Nephron (organoid): Measurements from ENCODE around the gene NSUN2.
"Not testable (repeated sequence)": the region's sequence is repeated elsewhere in the genome, so short reads cannot be mapped to it uniquely, and the experiment has no call there.

ENCODE experiments used
- H3K27ac Mint-ChIP-seq, 3 experiments: 2 replicates each; pipeline ENCODE4 v1.8.0; 2020; ENCODE audit warnings: mixed read lengths in 3 of 3, mild to moderate bottlenecking in 2 of 3, moderate library complexity in 1 of 3
- H3K27me3 Mint-ChIP-seq: 2 replicates; pipeline ENCODE4 v1.8.0; 2021; ENCODE audit warnings: low read depth, mild to moderate bottlenecking, moderate library complexity, mixed read lengths
- H3K36me3 Mint-ChIP-seq: 2 replicates; pipeline ENCODE4 v1.8.0; 2020; ENCODE audit warnings: low read depth, mixed read lengths
- H3K4me1 Mint-ChIP-seq: 2 replicates; pipeline ENCODE4 v1.8.0; 2020; ENCODE audit warnings: mixed read lengths
- H3K4me3 Mint-ChIP-seq, 3 experiments: 2 replicates each; pipeline ENCODE4 v1.8.0; 2020; ENCODE audit warnings: mild to moderate bottlenecking in 3 of 3, mixed read lengths in 3 of 3, moderate library complexity in 2 of 3
- H3K9me3 Mint-ChIP-seq: 2 replicates; pipeline ENCODE4 v1.8.0; 2020; ENCODE audit warnings: mixed read lengths
- TF ChIP-seq, protein P1 (sequence below), 3 experiments: fragments of 200-600 bp; sonication (generic); IDR thresholded peaks; one replicate each; pipeline ENCODE4 v1.5.0; 2021; ENCODE audit warnings: antibody characterized with exemption in 3 of 3; ENCODE audit not compliant: unreplicated experiment in 3 of 3

The NSUN2 gene

DNA sequence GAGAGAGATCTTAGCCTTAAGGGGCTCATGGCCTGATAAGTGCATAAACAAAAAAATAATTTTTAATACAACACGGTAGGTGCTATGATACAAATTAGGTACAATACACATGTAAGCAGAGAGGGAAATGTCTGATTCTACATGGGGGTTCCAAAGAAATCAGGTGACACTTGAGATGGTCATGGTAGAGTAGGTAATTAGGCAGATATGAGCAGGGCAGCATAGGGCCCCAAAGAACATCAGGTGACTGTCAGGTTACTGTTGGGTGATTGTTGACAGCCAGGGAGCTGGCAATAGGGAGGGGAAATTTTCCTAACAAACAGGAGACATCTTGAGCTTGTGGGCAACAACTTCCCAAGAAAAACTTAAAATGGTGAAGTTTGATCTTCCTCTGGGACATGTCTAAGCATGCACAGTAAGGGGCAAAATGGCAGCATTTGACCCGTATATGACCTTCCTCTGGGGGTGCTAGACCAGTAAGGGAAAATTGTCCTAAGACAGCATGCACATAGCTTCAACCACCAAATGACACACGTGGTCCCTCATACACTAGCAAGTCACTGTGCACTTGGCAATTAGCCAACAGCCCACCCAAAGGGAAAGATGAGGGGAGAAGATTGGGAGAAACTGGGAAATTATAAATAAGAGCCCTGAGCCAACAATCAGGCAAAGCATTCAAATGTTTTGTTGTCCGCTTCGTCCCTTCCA is 43.1 kb upstream of the NSUN2 start:
- Mint-ChIP-seq H3K27me3 (no peaks in the 10 kb centered on the region), H3K9me3 (no peaks in the 10 kb centered on the region), H3K36me3 (peaks cover 18% of the 10 kb centered on the region), H3K27ac (no peak overlapping the region), H3K4me3 (no peak overlapping the region), H3K4me1 (no peaks in the 10 kb centered on the region)
- TF ChIP-seq, protein P1, sequence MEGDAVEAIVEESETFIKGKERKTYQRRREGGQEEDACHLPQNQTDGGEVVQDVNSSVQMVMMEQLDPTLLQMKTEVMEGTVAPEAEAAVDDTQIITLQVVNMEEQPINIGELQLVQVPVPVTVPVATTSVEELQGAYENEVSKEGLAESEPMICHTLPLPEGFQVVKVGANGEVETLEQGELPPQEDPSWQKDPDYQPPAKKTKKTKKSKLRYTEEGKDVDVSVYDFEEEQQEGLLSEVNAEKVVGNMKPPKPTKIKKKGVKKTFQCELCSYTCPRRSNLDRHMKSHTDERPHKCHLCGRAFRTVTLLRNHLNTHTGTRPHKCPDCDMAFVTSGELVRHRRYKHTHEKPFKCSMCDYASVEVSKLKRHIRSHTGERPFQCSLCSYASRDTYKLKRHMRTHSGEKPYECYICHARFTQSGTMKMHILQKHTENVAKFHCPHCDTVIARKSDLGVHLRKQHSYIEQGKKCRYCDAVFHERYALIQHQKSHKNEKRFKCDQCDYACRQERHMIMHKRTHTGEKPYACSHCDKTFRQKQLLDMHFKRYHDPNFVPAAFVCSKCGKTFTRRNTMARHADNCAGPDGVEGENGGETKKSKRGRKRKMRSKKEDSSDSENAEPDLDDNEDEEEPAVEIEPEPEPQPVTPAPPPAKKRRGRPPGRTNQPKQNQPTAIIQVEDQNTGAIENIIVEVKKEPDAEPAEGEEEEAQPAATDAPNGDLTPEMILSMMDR (IDR thresholded peaks at IDR 0.05; ENCODE audit: unreplicated experiment in 3 of 3): no peak

DNA sequence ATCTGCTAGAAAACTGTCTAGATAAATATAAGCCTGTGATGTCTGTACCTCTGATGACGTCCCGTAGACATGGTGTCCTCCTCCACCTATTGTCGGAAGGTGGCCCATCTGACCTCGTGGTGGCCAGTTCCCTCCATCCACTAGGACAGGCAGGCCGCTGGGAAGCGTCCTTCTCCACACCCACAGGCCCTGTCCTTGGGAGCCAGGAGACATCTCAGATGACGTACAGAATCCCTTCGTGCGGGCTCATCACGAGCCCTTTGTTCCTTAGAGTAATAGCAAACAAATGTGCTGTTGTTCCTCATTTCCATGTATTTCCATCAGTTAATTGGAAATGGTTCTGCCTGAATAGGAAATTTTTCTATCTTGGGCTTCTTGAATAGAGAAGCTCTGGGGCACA is 42.0 kb upstream of the NSUN2 start:
- H3K27ac Mint-ChIP-seq: no peak overlapping the region
- no peaks in the 10 kb centered on the region for H3K9me3 Mint-ChIP-seq
- peaks cover 27% of the 10 kb centered on the region for H3K36me3 Mint-ChIP-seq
- TF ChIP-seq, protein P1 (IDR thresholded peaks at IDR 0.05; ENCODE audit: unreplicated experiment in 3 of 3): no peak
- H3K4me1 Mint-ChIP-seq: no peaks in the 10 kb centered on the region
- no peaks in the 10 kb centered on the region for H3K27me3 Mint-ChIP-seq
- no peak overlapping the region for H3K4me3 Mint-ChIP-seq

DNA sequence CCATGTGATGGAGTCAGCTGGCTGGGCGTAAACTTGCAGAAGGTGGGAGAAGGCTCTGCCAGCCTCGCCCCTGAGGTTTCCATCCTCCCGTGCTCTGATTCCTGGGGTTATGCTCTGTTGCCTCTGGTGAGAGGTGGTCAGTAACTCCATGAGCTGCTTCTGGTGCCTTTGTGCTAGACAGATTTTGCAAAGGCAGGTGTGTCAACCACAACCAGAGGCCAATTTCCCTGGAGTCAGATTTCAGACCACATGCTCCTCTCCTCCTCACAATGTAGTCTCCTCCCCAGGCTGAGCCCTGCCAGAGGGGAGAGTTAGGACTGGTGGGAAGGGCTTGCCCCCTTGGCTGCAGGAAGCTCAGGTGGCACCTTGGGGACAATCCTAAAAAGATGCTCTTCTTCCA is 41.6 kb upstream of the NSUN2 start:
- Mint-ChIP-seq H3K27me3 (no peaks in the 10 kb centered on the region), H3K36me3 (peaks cover 27% of the 10 kb centered on the region), H3K4me1 (no peaks in the 10 kb centered on the region), H3K9me3 (no peaks in the 10 kb centered on the region), H3K4me3 (no peak overlapping the region), H3K27ac (no peak overlapping the region)
- TF ChIP-seq, protein P1 (IDR thresholded peaks at IDR 0.05; ENCODE audit: unreplicated experiment in 3 of 3): no peak

DNA sequence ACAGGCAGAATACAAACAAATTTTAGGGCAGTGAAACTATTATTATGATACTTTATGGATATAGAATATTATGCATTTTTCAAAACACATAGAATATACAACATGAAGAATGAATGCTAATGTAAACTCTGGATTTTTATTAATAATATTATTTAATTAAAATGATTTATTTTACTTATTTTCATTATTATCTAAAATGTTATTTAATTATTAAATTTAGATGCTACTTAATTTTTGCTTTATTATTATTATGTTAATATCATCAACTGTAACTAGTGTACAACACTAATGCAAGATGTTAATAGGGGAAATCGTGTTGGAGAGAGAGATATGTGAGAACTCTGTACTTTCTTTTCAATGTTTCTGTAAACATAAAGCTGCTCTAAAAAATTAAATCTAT is 41.1 kb upstream of the NSUN2 start:
- TF ChIP-seq, protein P1 (IDR thresholded peaks at IDR 0.05; ENCODE audit: unreplicated experiment in 3 of 3): no peak
- Mint-ChIP-seq H3K27ac (no peak overlapping the region), H3K4me3 (no peak overlapping the region), H3K27me3 (no peaks in the 10 kb centered on the region), H3K4me1 (no peaks in the 10 kb centered on the region), H3K36me3 (peaks cover 27% of the 10 kb centered on the region), H3K9me3 (no peaks in the 10 kb centered on the region)

DNA sequence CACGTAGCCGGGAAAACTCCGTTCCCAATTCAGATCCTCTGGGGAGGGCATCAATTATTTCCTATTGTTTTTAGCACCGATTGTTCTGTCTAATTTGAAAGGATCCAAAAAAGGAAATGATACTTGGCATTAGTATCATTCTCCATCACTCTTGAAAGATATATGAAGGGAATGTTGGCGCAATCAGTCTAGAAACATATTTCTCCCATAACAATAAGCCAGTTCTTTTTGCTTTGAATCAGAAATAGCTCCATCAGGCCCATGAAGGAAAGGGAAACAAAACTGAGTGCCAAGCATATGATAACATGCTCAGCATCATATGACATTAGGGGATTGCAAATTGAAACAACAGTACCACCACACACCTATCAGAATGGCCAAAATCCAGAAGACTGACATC is 40.2 kb upstream of the NSUN2 start:
- TF ChIP-seq, protein P1 (IDR thresholded peaks at IDR 0.05; ENCODE audit: unreplicated experiment in 3 of 3): no peak
- Mint-ChIP-seq H3K27ac (no peak overlapping the region), H3K36me3 (peaks cover 27% of the 10 kb centered on the region), H3K27me3 (no peaks in the 10 kb centered on the region), H3K4me3 (no peak overlapping the region), H3K4me1 (no peaks in the 10 kb centered on the region), H3K9me3 (no peaks in the 10 kb centered on the region)

DNA sequence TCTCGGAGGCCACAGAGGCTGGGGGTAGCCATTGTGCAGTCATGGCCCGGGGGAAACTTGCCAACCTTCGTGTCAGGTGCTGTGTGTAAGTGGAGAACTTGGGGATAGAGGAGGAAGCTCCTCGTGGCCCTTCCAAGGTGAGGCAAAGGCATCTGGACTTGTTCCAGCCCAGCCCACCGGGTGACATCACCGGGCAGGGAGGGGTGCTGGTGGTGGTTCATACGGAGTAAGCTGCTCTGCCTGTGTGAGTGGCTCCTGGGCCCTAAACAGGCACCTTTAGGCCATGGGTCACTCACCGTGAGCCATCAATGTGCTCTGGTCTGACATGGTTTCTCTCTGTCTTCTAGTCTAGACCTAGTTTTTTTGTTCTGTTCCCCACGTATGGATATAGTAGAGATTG is 35.9 kb upstream of the NSUN2 start:
- not testable (repeated sequence) for H3K4me3 Mint-ChIP-seq, H3K27ac Mint-ChIP-seq, H3K4me1 Mint-ChIP-seq, H3K27me3 Mint-ChIP-seq, H3K9me3 Mint-ChIP-seq
- peaks cover 27% of the 10 kb centered on the region for H3K36me3 Mint-ChIP-seq
